ENCODE measurements around the gene IPCEF1.

IPCEF1 gene

GRCh38 chr6:154156135-154156896, 200.3 kb downstream of the IPCEF1 start:
- FAIRE-seq: no peak

GRCh38 chr6:154154389-154154967, 202.1 kb downstream of the IPCEF1 start:
- peak; percentile 85 for FAIRE-seq

- no peak for FAIRE-seq
Measured at GRCh38 chr6:154143753-154144152, 212.8 kb downstream of the IPCEF1 start.

GRCh38 chr6:154140743-154141142, 215.9 kb downstream of the IPCEF1 start:
- FAIRE-seq: no peak

- no peak for FAIRE-seq
Measured at GRCh38 chr6:154139892-154140291, 216.7 kb downstream of the IPCEF1 start.

GRCh38 chr6:154138793-154139192, 217.8 kb downstream of the IPCEF1 start:
- FAIRE-seq: no peak

- no peak for FAIRE-seq
Measured at GRCh38 chr6:154134471-154135147, 222.0 kb downstream of the IPCEF1 start.

- no peak for FAIRE-seq
Measured at GRCh38 chr6:154127657-154128056, 228.9 kb downstream of the IPCEF1 start.

GRCh38 chr6:154125421-154125820, 231.2 kb downstream of the IPCEF1 start:
- no peak for FAIRE-seq

GRCh38 chr6:154123155-154123956, 233.2 kb downstream of the IPCEF1 start:
- FAIRE-seq: no peak

- FAIRE-seq: no peak
Measured at GRCh38 chr6:154122195-154122925, 234.2 kb downstream of the IPCEF1 start.

- FAIRE-seq: no peak
Measured at GRCh38 chr6:154117485-154117884, 239.1 kb downstream of the IPCEF1 start.

GRCh38 chr6:154113392-154113791, 243.2 kb downstream of the IPCEF1 start:
- FAIRE-seq: no peak

GRCh38 chr6:154112181-154112809, 244.3 kb downstream of the IPCEF1 start:
- FAIRE-seq: no peak

- no peak for FAIRE-seq
Measured at GRCh38 chr6:154111025-154111424, 245.6 kb downstream of the IPCEF1 start.

- FAIRE-seq: no peak
Measured at GRCh38 chr6:154106251-154106650, 250.4 kb downstream of the IPCEF1 start.
